HFFc6 (cell line): Measurements from ENCODE around the gene TWIST2. TPM values are rescaled to one million over a fixed set of nuclear protein-coding genes. Genes with fewer than 3 reads are reported as not detected.

Experiments used
- DNase-seq: peaks from one replicate; pipeline ENCODE4 v3.0.0-alpha.2; 2018
- H3K27ac Mint-ChIP-seq: 2 replicates; pipeline ENCODE4 v1.8.0; 2020; ENCODE audit warnings: mild to moderate bottlenecking, mixed read lengths
- H3K27me3 Mint-ChIP-seq: 2 replicates; pipeline ENCODE4 v1.8.0; 2021; ENCODE audit warnings: mild to moderate bottlenecking, moderate library complexity, mixed read lengths; ENCODE audit not compliant: insufficient read depth
- H3K36me3 Mint-ChIP-seq: 2 replicates; pipeline ENCODE4 v1.8.0; 2021; ENCODE audit warnings: low read depth, mixed read lengths
- H3K4me1 Mint-ChIP-seq: 2 replicates; pipeline ENCODE4 v1.8.0; 2020; ENCODE audit warnings: low read depth, mixed read lengths
- H3K4me3 Mint-ChIP-seq: 2 replicates; pipeline ENCODE4 v1.8.0; 2020; ENCODE audit warnings: mild to moderate bottlenecking, moderate library complexity, mixed read lengths
- H3K9me3 Mint-ChIP-seq: 2 replicates; pipeline ENCODE4 v1.8.0; 2020; ENCODE audit warnings: mild to moderate bottlenecking, mixed read lengths
- total RNA-seq, 6 experiments: library from RNA; stranded (reverse); fragmentation: NEBNext Ultra II Directional; extraction: Animal tissue kit (Norgen Biotek cat#: 25700); gene quantifications; 2 replicates in 1 of 6; 3 replicates in 5 of 6; pipeline ENCODE4 v1.2.3, GENCODE V29; 2021
- TF ChIP-seq, protein P1 (sequence below): fragments of 200-600 bp; sonication (generic); IDR thresholded peaks from 2 replicates; pipeline ENCODE4 v1.5.0; 2021; ENCODE audit warnings: antibody characterized with exemption, mild to moderate bottlenecking

TWIST2 gene
- total RNA-seq, 6 experiments from 2014 or later: 127 to 146 (median 137) TPM

DNA sequence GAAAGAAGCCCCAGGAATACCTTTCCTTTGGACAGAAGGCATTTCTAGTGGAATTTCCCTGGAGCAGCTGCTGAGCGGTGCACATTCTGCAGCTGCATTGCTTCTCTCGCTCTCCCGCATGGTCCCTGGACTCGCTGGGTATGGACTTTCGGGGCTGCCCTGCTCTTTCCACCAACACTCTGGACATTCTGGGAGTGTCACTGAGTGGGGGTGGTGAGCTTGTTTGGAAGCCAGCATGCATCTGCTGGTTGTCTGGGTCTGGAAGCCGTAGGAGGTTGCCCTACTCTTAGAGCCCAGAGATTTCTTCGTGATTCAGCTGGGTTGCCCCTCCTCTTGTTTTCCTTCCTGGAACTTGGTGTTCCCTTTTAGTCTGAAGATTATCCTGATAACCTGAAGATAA, 52.6 kb downstream of the TWIST2 start:
- TF ChIP-seq, protein P1, sequence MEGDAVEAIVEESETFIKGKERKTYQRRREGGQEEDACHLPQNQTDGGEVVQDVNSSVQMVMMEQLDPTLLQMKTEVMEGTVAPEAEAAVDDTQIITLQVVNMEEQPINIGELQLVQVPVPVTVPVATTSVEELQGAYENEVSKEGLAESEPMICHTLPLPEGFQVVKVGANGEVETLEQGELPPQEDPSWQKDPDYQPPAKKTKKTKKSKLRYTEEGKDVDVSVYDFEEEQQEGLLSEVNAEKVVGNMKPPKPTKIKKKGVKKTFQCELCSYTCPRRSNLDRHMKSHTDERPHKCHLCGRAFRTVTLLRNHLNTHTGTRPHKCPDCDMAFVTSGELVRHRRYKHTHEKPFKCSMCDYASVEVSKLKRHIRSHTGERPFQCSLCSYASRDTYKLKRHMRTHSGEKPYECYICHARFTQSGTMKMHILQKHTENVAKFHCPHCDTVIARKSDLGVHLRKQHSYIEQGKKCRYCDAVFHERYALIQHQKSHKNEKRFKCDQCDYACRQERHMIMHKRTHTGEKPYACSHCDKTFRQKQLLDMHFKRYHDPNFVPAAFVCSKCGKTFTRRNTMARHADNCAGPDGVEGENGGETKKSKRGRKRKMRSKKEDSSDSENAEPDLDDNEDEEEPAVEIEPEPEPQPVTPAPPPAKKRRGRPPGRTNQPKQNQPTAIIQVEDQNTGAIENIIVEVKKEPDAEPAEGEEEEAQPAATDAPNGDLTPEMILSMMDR: no peak
- Mint-ChIP-seq H3K9me3 (no peaks in the 10 kb centered on the region), H3K4me1 (peaks cover 30% of the 10 kb centered on the region), H3K36me3 (peaks cover 3% of the 10 kb centered on the region), H3K27me3 (peaks cover 14% of the 10 kb centered on the region), H3K27ac (no peak overlapping the region; the same call in none of the 2 replicates), H3K4me3 (peak overlapping the region; percentile 74)
- peak; percentile 37 for DNase-seq

DNA sequence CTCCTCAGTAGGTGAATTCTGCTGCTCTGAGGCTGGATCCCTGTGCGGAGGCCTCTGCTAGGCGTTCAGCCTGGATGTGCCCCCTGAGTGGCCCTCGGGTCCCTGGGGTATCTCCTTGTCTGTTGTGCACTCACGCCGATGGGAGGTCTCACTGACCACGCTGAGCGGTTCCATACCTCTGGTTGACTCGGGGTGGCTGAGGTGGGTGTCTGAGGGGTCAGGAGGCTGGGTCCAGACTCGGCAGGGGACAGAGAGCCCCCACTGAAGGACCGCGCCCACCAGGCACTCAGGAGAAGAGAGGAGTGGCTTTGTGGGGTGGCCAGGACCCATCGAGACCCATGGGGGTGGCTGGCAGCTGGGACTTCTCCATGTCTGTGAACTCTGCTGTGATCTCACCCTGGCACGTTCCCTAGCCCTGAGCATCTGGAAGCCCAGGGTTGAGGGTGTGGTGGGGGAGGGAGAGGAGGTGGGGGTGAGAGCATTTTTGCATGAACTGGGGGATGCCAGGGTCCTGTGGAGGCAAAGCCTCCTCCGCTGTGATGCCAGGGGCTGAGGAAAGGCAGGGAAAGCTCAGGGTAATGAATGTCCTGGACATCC, 53.7 kb downstream of the TWIST2 start:
- H3K27me3 Mint-ChIP-seq: peaks cover 16% of the 10 kb centered on the region
- DNase-seq: no peak
- TF ChIP-seq, protein P1: no peak
- H3K9me3 Mint-ChIP-seq: no peaks in the 10 kb centered on the region
- peaks cover 12% of the 10 kb centered on the region for H3K36me3 Mint-ChIP-seq
- peak overlapping the region; percentile 74; the same call in 1 of the 2 replicates for H3K4me3 Mint-ChIP-seq
- H3K4me1 Mint-ChIP-seq: peaks cover 29% of the 10 kb centered on the region
- H3K27ac Mint-ChIP-seq: no peak overlapping the region; the same call in none of the 2 replicates

DNA sequence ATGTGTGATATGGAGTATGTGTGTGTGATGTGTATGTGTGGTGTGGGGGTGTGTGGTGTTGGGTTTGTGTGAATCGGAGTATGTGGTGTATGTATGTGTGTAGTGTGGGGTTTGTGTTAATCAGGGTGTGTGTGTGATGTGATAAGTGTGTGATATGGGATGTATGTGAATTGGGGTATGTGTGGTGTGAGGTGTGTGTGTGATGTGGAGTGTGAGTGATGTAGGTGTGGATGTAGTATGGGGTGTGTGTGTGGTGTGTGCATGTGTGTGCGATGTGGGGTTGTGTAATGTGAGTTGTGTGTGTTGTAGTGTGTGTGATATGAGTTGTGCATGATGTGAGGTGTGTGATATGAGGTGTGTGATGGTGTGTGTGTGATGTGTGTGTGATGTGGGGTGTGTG, 54.4 kb downstream of the TWIST2 start:
- Mint-ChIP-seq H3K36me3 (peaks cover 14% of the 10 kb centered on the region), H3K4me3 (no peak overlapping the region), H3K9me3 (no peaks in the 10 kb centered on the region), H3K27ac (no peak overlapping the region), H3K27me3 (peaks cover 16% of the 10 kb centered on the region), H3K4me1 (peaks cover 22% of the 10 kb centered on the region)
- no peak for DNase-seq
- TF ChIP-seq, protein P1: no peak

DNA sequence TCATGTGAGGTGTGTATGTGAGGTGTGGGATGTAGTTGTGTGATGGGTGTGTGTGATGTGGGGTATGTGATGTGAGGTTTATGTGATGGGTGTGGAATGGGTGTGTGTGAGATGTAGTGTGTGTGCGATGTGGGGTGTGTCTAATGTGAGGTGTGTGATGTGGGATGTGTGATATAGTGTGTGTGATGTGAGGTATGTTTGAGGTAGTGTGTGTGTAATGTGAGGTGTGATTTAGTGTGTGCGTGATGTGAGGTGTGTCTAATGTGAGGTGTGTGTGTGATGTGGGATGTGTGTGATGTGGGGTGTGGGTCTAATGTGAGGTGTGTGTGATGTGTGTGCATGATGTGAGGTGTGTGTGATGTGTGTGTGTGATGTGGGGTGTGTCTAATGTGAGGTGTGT, 55.3 kb downstream of the TWIST2 start:
- Mint-ChIP-seq H3K9me3 (no peaks in the 10 kb centered on the region), H3K27me3 (peaks cover 13% of the 10 kb centered on the region), H3K4me1 (peaks cover 13% of the 10 kb centered on the region), H3K36me3 (peaks cover 14% of the 10 kb centered on the region), H3K4me3 (no peak overlapping the region), H3K27ac (no peak overlapping the region)
- DNase-seq: no peak
- TF ChIP-seq, protein P1: no peak

DNA sequence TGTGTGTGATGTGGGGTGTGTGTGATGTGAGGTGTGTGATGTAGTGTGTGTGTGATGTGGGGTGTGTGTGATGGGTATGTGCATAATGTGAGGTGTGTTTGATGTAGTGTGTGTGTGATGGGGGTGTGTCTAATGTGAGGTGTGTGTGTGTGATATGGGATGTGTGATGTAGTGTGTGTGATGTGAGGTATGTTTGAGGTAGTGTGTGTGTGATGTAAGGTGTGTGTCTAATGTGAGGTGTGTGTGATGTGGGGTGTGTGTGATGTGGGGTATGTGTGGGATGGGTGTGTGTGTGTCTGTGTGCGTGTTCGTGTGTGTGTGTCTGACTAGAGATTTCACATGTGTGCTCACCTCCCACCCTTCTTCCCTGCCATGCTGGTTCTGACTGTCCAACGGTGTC, 56.3 kb downstream of the TWIST2 start:
- Mint-ChIP-seq H3K4me1 (peaks cover 10% of the 10 kb centered on the region), H3K27ac (no peak overlapping the region), H3K27me3 (peaks cover 13% of the 10 kb centered on the region)

More for the DNA sequence above, 56.3 kb downstream of the TWIST2 start:
- Mint-ChIP-seq H3K9me3 (no peaks in the 10 kb centered on the region), H3K36me3 (peaks cover 14% of the 10 kb centered on the region), H3K4me3 (no peak overlapping the region)
- TF ChIP-seq, protein P1: no peak
- no peak for DNase-seq
